Measurements from ENCODE around the gene ARID1B.
A peak's percentile ranks its signal among the peaks of the same experiment; 100 is the strongest.

The ARID1B gene

DNA sequence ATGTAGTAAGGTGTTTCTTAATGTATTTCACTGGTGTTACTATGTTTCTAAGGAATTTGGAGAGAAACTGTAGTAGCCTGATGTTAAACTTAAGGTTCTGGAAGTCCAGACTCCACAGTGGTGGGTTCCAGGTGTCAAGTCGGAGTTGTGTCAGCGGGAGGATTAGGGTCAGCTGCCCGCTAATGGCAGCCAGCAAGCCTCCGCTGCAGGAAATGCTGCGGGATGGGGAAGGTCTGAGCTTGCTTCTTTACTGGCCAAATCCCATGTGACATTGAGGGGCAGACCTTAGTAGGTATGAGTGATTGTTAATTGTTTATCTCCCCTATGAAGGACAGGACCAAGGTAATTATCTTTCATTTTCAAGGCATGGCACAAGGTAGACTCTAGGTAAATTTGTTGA is 3.7 kb upstream of the ARID1B start:
- no peaks in the 10 kb centered on the region for H3K27me3 ChIP-seq (replicated peaks; ENCODE audit: control insufficient read depth, insufficient read depth, low read length, poor library complexity, severe bottlenecking)
- no peak overlapping the region for H3K27ac ChIP-seq (ENCODE audit: insufficient read depth, low read length, poor library complexity, severe bottlenecking)
- no peaks in the 10 kb centered on the region for H3K36me3 ChIP-seq (ENCODE audit: control insufficient read depth, insufficient read depth, low read length)
- DNase-seq, result no peak
- H3K4me3 ChIP-seq (ENCODE audit: insufficient read depth, low read depth, low read length, poor library complexity, severe bottlenecking), result no peak overlapping the region
- H3K4me1 ChIP-seq (ENCODE audit: control insufficient read depth, insufficient read depth, low read length, poor library complexity, severe bottlenecking), result no peaks in the 10 kb centered on the region
- no peaks in the 10 kb centered on the region for H3K9me3 ChIP-seq (ENCODE audit: control insufficient read depth, low read length)

DNA sequence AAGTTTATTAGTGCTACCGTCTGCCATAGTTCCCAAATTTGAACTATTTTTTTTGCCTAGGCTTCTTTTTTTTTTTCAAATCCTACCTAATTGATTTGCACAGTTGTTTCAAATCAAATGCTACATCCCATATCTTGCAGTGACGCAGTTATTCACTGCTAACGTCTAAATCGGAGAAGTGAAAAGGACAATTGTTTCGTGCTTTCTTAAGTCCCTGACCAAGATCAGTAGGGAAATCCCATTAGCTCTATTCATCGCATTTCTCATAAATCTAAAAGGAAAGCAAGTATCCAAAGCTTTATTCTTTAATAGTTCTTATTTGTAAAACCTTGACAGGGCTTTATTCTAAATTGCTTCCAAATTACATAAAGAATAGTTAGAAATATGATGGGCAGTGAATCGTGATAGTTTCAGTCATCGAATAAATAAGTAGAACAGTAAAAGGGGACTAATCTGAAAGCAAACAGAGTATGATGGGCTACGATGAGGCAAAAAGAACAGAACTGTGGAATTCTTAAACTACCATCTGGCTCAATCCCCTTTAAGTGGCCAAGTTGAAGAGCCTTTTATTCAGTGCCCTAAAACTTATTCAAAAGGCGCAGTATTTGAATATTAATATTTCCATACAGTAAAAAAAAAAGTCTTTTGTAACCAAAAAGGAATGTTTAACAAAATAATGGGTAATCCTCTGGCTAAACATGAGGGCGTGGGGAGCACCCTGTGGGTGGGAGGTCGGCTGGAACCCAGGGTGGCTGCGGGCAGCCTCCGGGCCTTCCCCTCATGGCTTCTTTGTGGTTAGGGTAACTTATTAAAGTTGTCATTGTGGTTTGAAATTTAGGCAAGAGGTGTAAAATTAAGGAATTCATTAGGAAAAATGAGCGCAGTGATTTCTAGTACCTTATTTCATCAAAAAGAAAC is 3.0 kb upstream of the ARID1B start:
- Histone ChIP-seq H3K27me3 (replicated peaks; ENCODE audit: control insufficient read depth, insufficient read depth, low read length, poor library complexity, severe bottlenecking) (no peaks in the 10 kb centered on the region), H3K4me3 (ENCODE audit: insufficient read depth, low read depth, low read length, poor library complexity, severe bottlenecking) (no peak overlapping the region), H3K36me3 (ENCODE audit: control insufficient read depth, insufficient read depth, low read length) (no peaks in the 10 kb centered on the region), H3K27ac (ENCODE audit: insufficient read depth, low read length, poor library complexity, severe bottlenecking) (no peak overlapping the region), H3K4me1 (ENCODE audit: control insufficient read depth, insufficient read depth, low read length, poor library complexity, severe bottlenecking) (no peaks in the 10 kb centered on the region), H3K9me3 (ENCODE audit: control insufficient read depth, low read length) (no peaks in the 10 kb centered on the region)
- DNase-seq, result no peak

- DNase-seq, result no peak
- no peak overlapping the region for H3K27ac ChIP-seq (ENCODE audit: insufficient read depth, low read length, poor library complexity, severe bottlenecking)
- H3K4me3 ChIP-seq (ENCODE audit: insufficient read depth, low read depth, low read length, poor library complexity, severe bottlenecking), result no peak overlapping the region
- H3K36me3 ChIP-seq (ENCODE audit: control insufficient read depth, insufficient read depth, low read length), result no peaks in the 10 kb centered on the region
- no peaks in the 10 kb centered on the region for H3K4me1 ChIP-seq (ENCODE audit: control insufficient read depth, insufficient read depth, low read length, poor library complexity, severe bottlenecking)
- no peaks in the 10 kb centered on the region for H3K27me3 ChIP-seq (replicated peaks; ENCODE audit: control insufficient read depth, insufficient read depth, low read length, poor library complexity, severe bottlenecking)
- H3K9me3 ChIP-seq (ENCODE audit: control insufficient read depth, low read length), result no peaks in the 10 kb centered on the region
These were observed 2.2 kb upstream of the ARID1B start for GRCh38 chr6:156774863-156775405.

DNA sequence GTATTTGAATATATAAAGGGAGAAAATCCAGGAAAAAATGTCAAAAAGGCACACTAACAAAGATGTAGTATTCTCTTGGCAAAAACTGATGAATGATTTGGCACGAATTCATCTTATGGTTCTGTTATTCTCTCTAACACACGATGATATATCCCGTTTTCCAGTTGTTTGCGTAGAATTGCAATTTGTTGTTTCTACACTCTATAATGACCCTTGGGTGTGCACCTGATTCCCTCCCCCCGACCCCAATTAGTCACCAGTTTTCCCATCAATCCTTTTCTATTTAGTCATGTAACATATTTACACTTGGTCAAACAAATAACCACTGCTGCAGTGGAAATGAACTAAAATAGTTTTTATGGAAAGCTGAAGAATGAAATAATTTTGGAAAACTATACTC is 1.5 kb upstream of the ARID1B start:
- no peaks in the 10 kb centered on the region for H3K36me3 ChIP-seq (ENCODE audit: control insufficient read depth, insufficient read depth, low read length)
- H3K4me3 ChIP-seq (ENCODE audit: insufficient read depth, low read depth, low read length, poor library complexity, severe bottlenecking), result no peak overlapping the region
- no peak overlapping the region for H3K27ac ChIP-seq (ENCODE audit: insufficient read depth, low read length, poor library complexity, severe bottlenecking)
- no peaks in the 10 kb centered on the region for H3K4me1 ChIP-seq (ENCODE audit: control insufficient read depth, insufficient read depth, low read length, poor library complexity, severe bottlenecking)
- no peaks in the 10 kb centered on the region for H3K9me3 ChIP-seq (ENCODE audit: control insufficient read depth, low read length)
- DNase-seq, result no peak
- H3K27me3 ChIP-seq (replicated peaks; ENCODE audit: control insufficient read depth, insufficient read depth, low read length, poor library complexity, severe bottlenecking), result no peaks in the 10 kb centered on the region

DNA sequence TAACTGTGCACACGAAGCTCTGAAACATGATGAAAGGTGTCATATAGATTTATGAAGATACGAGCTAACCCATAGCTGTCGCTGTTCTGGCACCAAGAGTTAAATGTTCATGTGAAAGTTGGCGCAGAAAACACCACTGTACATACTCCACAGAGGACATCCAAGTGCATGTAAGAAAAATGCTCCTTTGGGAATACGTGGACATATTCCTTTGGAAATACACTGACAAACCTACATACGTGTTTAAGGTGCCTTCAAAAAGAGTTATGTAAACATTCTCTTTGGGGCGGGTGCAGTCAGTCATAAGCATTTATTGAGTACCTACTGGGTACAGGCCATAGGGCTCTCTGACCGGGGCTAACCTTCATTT is 723 bp upstream of the ARID1B start:
- Histone ChIP-seq H3K27ac (ENCODE audit: insufficient read depth, low read length, poor library complexity, severe bottlenecking) (peak overlapping the region; percentile 86), H3K27me3 (replicated peaks; ENCODE audit: control insufficient read depth, insufficient read depth, low read length, poor library complexity, severe bottlenecking) (no peaks in the 10 kb centered on the region), H3K4me3 (ENCODE audit: insufficient read depth, low read depth, low read length, poor library complexity, severe bottlenecking) (peak overlapping the region; percentile 73), H3K36me3 (ENCODE audit: control insufficient read depth, insufficient read depth, low read length) (no peaks in the 10 kb centered on the region), H3K9me3 (ENCODE audit: control insufficient read depth, low read length) (no peaks in the 10 kb centered on the region), H3K4me1 (ENCODE audit: control insufficient read depth, insufficient read depth, low read length, poor library complexity, severe bottlenecking) (no peaks in the 10 kb centered on the region)
- no peak for DNase-seq

GRCh38 chr6:156777577-156778453 is 637 bp downstream of the ARID1B start:
- no peaks in the 10 kb centered on the region for H3K36me3 ChIP-seq (ENCODE audit: control insufficient read depth, insufficient read depth, low read length)
- no peaks in the 10 kb centered on the region for H3K27me3 ChIP-seq (replicated peaks; ENCODE audit: control insufficient read depth, insufficient read depth, low read length, poor library complexity, severe bottlenecking)
- H3K27ac ChIP-seq (ENCODE audit: insufficient read depth, low read length, poor library complexity, severe bottlenecking), result peak overlapping the region; percentile 86
- no peaks in the 10 kb centered on the region for H3K9me3 ChIP-seq (ENCODE audit: control insufficient read depth, low read length)
- peak overlapping the region; percentile 87 for H3K4me3 ChIP-seq (ENCODE audit: insufficient read depth, low read depth, low read length, poor library complexity, severe bottlenecking)
- DNase-seq, result peak; percentile 49 to 50 (median 49)
- no peaks in the 10 kb centered on the region for H3K4me1 ChIP-seq (ENCODE audit: control insufficient read depth, insufficient read depth, low read length, poor library complexity, severe bottlenecking)

GRCh38 chr6:156778454-156779205 is 1.5 kb downstream of the ARID1B start:
- Histone ChIP-seq H3K9me3 (ENCODE audit: control insufficient read depth, low read length) (no peaks in the 10 kb centered on the region), H3K27me3 (replicated peaks; ENCODE audit: control insufficient read depth, insufficient read depth, low read length, poor library complexity, severe bottlenecking) (no peaks in the 10 kb centered on the region), H3K27ac (ENCODE audit: insufficient read depth, low read length, poor library complexity, severe bottlenecking) (peak overlapping the region; percentile 79), H3K36me3 (ENCODE audit: control insufficient read depth, insufficient read depth, low read length) (no peaks in the 10 kb centered on the region), H3K4me3 (ENCODE audit: insufficient read depth, low read depth, low read length, poor library complexity, severe bottlenecking) (peak overlapping the region; percentile 87), H3K4me1 (ENCODE audit: control insufficient read depth, insufficient read depth, low read length, poor library complexity, severe bottlenecking) (peaks cover 1% of the 10 kb centered on the region)
- peak; percentile 21 to 40 (median 28) for DNase-seq

- H3K4me1 ChIP-seq (ENCODE audit: control insufficient read depth, insufficient read depth, low read length, poor library complexity, severe bottlenecking), result peaks cover 9% of the 10 kb centered on the region
- H3K4me3 ChIP-seq (ENCODE audit: insufficient read depth, low read depth, low read length, poor library complexity, severe bottlenecking), result peak overlapping the region; percentile 87
These were observed 2.3 kb downstream of the ARID1B start for GRCh38 chr6:156779206-156780094.

More at GRCh38 chr6:156779206-156780094, 2.3 kb downstream of the ARID1B start:
- DNase-seq, result peak; percentile 17 to 30 (median 26)
- H3K27me3 ChIP-seq (replicated peaks; ENCODE audit: control insufficient read depth, insufficient read depth, low read length, poor library complexity, severe bottlenecking), result no peaks in the 10 kb centered on the region
- no peaks in the 10 kb centered on the region for H3K9me3 ChIP-seq (ENCODE audit: control insufficient read depth, low read length)
- no peaks in the 10 kb centered on the region for H3K36me3 ChIP-seq (ENCODE audit: control insufficient read depth, insufficient read depth, low read length)
- H3K27ac ChIP-seq (ENCODE audit: insufficient read depth, low read length, poor library complexity, severe bottlenecking), result peak overlapping the region; percentile 79
